Endothelial cell of umbilical vein (primary cell): ENCODE data around the gene PFKFB4. TPM values are rescaled to one million over a fixed set of nuclear protein-coding genes. Genes with fewer than 3 reads are reported as not detected.

Experiments used
- BruUV-seq: library from RNA; stranded (reverse); fragments of 400-500 nt; replicated peaks from 2 replicates; lab custom pipeline; 2021; lab: Mats Ljungman, UMichigan
- CTCF ChIA-PET: fragments of 300-600, 350-600 bp; sonication (Branson Sonifier 250); formaldehyde crosslinking; loops from one replicate; lab custom pipeline; 2021; ENCODE audit warnings: antibody characterized with exemption, inconsistent platforms; lab: Charles Lee
- POLR2A ChIA-PET: fragments of 300-600, 350-600 bp; sonication (Branson Sonifier 250); formaldehyde crosslinking; loops from one replicate; lab custom pipeline; 2021; ENCODE audit warnings: antibody characterized with exemption, inconsistent platforms; lab: Charles Lee
- DNase-seq: peaks from one replicate; pipeline ENCODE4 v3.0.0-alpha.2; 2011; ENCODE audit warnings: low read depth, low spot score
- FAIRE-seq: peaks from 2 replicates; lab custom pipeline; 2011; peaks lifted over from hg19 to GRCh38; lab: Jason Lieb, UNC
- H2AFZ ChIP-seq: 2 replicates; pipeline ENCODE4 v1.6.0; 2012; ENCODE audit warnings: low read depth, low read length, control low read depth, inconsistent platforms
- H3K27ac ChIP-seq: 2 replicates; pipeline ENCODE4 v1.5.1; 2011; ENCODE audit warnings: low read depth, mild to moderate bottlenecking, control low read depth, low read length, moderate library complexity; ENCODE audit not compliant: insufficient read depth
- H3K27me3 ChIP-seq, 2 experiments: 2 replicates each; pipeline versions ENCODE4 v1.6.0 to v1.6.1; 2011; ENCODE audit warnings: low read length in 2 of 2, mixed read lengths in 1 of 2; ENCODE audit not compliant: control insufficient read depth in 2 of 2, insufficient read depth in 2 of 2
- H3K36me3 ChIP-seq, 2 experiments: 2 replicates in 1 of 2; 3 replicates in 1 of 2; pipeline ENCODE4 v1.5.1; 2011; ENCODE audit warnings: low read length in 2 of 2, mild to moderate bottlenecking in 1 of 2, moderate library complexity in 1 of 2; ENCODE audit not compliant: control insufficient read depth in 2 of 2, insufficient read depth in 2 of 2; ENCODE audit errors: extremely low read depth in 1 of 2
- H3K4me1 ChIP-seq: 3 replicates; pipeline ENCODE4 v1.5.1; 2011; ENCODE audit warnings: mild to moderate bottlenecking, low read length; ENCODE audit not compliant: control insufficient read depth, insufficient read depth; ENCODE audit errors: extremely low read depth
- H3K4me2 ChIP-seq: 2 replicates; pipeline ENCODE4 v1.6.1; 2011; ENCODE audit warnings: low read length, control low read depth, mixed read lengths; ENCODE audit not compliant: insufficient read depth
- H3K4me3 ChIP-seq, 3 experiments: fragments of 200-600 bp in 1 of 3; sonication (generic), shearing (Covaris generic) in 1 of 3; replicated peaks in 1 of 3; 2 replicates each; pipeline ENCODE4 v1.5.1; 2011 to 2016; ENCODE audit warnings: control low read depth in 3 of 3, low read length in 3 of 3, mild to moderate bottlenecking in 2 of 3, inconsistent platforms in 1 of 3, low read depth in 1 of 3, moderate library complexity in 1 of 3; ENCODE audit not compliant: insufficient read depth in 1 of 3
- H3K79me2 ChIP-seq: 2 replicates; pipeline ENCODE4 v1.6.0; 2012; ENCODE audit warnings: low read length, inconsistent platforms; ENCODE audit not compliant: control insufficient read depth, insufficient read depth
- H3K9ac ChIP-seq: replicated peaks from 2 replicates; pipeline ENCODE3; 2011; ENCODE audit warnings: low read length, control low read depth; ENCODE audit not compliant: insufficient read depth; ENCODE audit errors: extremely low read depth
- H3K9me1 ChIP-seq: replicated peaks from 3 replicates; pipeline ENCODE4 v1.6.0; 2011; ENCODE audit warnings: mild to moderate bottlenecking, low read length; ENCODE audit not compliant: control insufficient read depth, insufficient read depth; ENCODE audit errors: extremely low read depth
- H3K9me3 ChIP-seq: replicated peaks from 2 replicates; pipeline ENCODE4 v1.5.1; 2012; ENCODE audit warnings: low read length, inconsistent platforms; ENCODE audit not compliant: control insufficient read depth, insufficient read depth
- H4K20me1 ChIP-seq: replicated peaks from 2 replicates; pipeline ENCODE3; 2011; ENCODE audit warnings: mild to moderate bottlenecking, low read length; ENCODE audit not compliant: control insufficient read depth, insufficient read depth; ENCODE audit errors: extremely low read depth
- EZH2 ChIP-seq: IDR thresholded peaks from 2 replicates; pipeline ENCODE4 v1.6.1; 2012; ENCODE audit warnings: borderline replicate concordance, low read depth, mild to moderate bottlenecking, moderate library complexity, low read length, inconsistent platforms; ENCODE audit not compliant: severe bottlenecking
- FOS ChIP-seq: IDR thresholded peaks from 2 replicates; pipeline ENCODE4 v1.6.1; 2011; ENCODE audit warnings: mild to moderate bottlenecking, low read length, moderate library complexity, borderline replicate concordance; ENCODE audit not compliant: insufficient read depth
- GATA2 ChIP-seq: IDR thresholded peaks from 2 replicates; pipeline ENCODE4 v1.7.0; 2011; ENCODE audit warnings: low read depth, mild to moderate bottlenecking, moderate library complexity, mixed read lengths, low read length; ENCODE audit not compliant: insufficient read length, insufficient read depth
- JUN ChIP-seq: IDR thresholded peaks from 2 replicates; pipeline ENCODE4 v1.6.1; 2011; ENCODE audit warnings: borderline replicate concordance, low read depth; ENCODE audit not compliant: insufficient read length, insufficient read depth
- MAX ChIP-seq: IDR thresholded peaks from 2 replicates; pipeline ENCODE4 v1.6.1; 2011; ENCODE audit not compliant: insufficient read depth, insufficient read length
- MYC ChIP-seq: IDR thresholded peaks from one replicate; pipeline ENCODE4 v1.6.1; 2011; ENCODE audit warnings: mild to moderate bottlenecking, low read depth, low read length
- POLR2A ChIP-seq: IDR thresholded peaks from 2 replicates; pipeline ENCODE4 v1.6.1; 2012; ENCODE audit warnings: low read depth, mild to moderate bottlenecking, control low read depth, low read length
- POLR2AphosphoS5 ChIP-seq: IDR thresholded peaks from 2 replicates; pipeline ENCODE4 v1.6.1; 2012; ENCODE audit warnings: low read depth, mild to moderate bottlenecking, control low read depth, low read length, moderate library complexity; ENCODE audit not compliant: insufficient read depth
- dilution Hi-C: fragments of 300-500 bp; cut with MboI; formaldehyde crosslinking; loops from one replicate; pipeline ENCODE4 v1.15.0; 2019; ENCODE audit warnings: low sequenced_read_pairs; ENCODE audit not compliant: extremely low pct_ligation_motif_present
- intact Hi-C: fragments of 100-400 bp; cut with micrococcal nuclease; formaldehyde crosslinking; loops from one replicate; pipeline ENCODE4 v1.10.0; 2022
- polyA plus RNA-seq, 4 experiments: library from polyadenylated mRNA; depleted of rRNA in 3 of 4; stranded (reverse) in 3 of 4; unstranded in 1 of 4; fragments of >200 nt; gene quantifications; 2 replicates each; pipeline versions ENCODE4 v1.2.1 to v1.2.3, GENCODE V29; 2011 to 2012; ENCODE audit warnings: missing spikeins in 1 of 4
- total RNA-seq: library from RNA; stranded (reverse); gene quantifications from 2 replicates; pipeline ENCODE4 v1.2.3, GENCODE V29; 2021
- TF ChIP-seq, protein P1 (sequence below), 2 donors: IDR thresholded peaks; 1 replicate in 1 of 2; 2 replicates in 1 of 2; pipeline ENCODE4 v1.5.1; 2011; ENCODE audit warnings: low read length in 2 of 2, mild to moderate bottlenecking in 2 of 2, moderate library complexity in 2 of 2, control low read depth in 1 of 2, inconsistent platforms in 1 of 2, low read depth in 1 of 2; ENCODE audit not compliant: insufficient read depth in 1 of 2; ENCODE audit errors: extremely low read depth in 1 of 2

Gene PFKFB4
- total and polyA plus RNA-seq, 2 donors (not counting 3 experiments of a cell fraction or from before 2014, with no cell fraction given) = 4.0 to 4.2 TPM

DNA sequence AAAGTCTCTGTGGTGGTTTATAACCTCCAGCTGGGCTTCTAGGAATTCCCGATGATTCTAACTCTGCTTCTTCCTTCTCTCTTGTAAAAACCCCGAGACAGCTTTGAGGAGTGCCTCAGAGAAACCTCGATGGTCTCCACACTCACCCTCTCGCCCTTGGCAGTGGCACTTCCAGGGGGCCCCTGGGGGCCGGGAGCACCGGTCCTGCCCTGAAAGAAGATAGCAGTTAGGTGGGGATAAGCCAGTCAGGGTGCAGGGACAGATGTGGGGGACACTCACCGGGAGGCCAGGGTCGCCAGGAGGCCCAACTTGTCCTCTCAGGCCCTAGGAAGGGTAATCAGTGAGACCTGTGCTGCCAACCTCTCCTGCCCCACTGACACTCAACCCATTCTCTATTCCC, 28.8 kb upstream of the PFKFB4 start:
- intact Hi-C loops = no loop called here
- no peak for DNase-seq

More for the DNA sequence above, 28.8 kb upstream of the PFKFB4 start:
- Histone ChIP-seq H3K9me1 (no peaks in the 10 kb centered on the region), H3K36me3 (no peaks in the 10 kb centered on the region), H3K9me3 (no peaks in the 10 kb centered on the region), H3K27ac (no peak overlapping the region), H3K4me1 (no peaks in the 10 kb centered on the region), H4K20me1 (no peaks in the 10 kb centered on the region), H3K9ac (no peak overlapping the region), H3K27me3 (peaks cover 0 to 5% of the 10 kb centered on the region in 2 experiments), H3K79me2 (no peaks in the 10 kb centered on the region), H2AFZ (no peak overlapping the region), H3K4me2 (no peak overlapping the region), H3K4me3 (no peak overlapping the region)
- no peak for TF ChIP-seq POLR2AphosphoS5
- TF ChIP-seq POLR2A = no peak
- no peak for TF ChIP-seq JUN
- no peak for TF ChIP-seq FOS
- TF ChIP-seq GATA2 = no peak
- TF ChIP-seq MYC = no peak
- TF ChIP-seq EZH2 = no peak
- TF ChIP-seq, protein P1, sequence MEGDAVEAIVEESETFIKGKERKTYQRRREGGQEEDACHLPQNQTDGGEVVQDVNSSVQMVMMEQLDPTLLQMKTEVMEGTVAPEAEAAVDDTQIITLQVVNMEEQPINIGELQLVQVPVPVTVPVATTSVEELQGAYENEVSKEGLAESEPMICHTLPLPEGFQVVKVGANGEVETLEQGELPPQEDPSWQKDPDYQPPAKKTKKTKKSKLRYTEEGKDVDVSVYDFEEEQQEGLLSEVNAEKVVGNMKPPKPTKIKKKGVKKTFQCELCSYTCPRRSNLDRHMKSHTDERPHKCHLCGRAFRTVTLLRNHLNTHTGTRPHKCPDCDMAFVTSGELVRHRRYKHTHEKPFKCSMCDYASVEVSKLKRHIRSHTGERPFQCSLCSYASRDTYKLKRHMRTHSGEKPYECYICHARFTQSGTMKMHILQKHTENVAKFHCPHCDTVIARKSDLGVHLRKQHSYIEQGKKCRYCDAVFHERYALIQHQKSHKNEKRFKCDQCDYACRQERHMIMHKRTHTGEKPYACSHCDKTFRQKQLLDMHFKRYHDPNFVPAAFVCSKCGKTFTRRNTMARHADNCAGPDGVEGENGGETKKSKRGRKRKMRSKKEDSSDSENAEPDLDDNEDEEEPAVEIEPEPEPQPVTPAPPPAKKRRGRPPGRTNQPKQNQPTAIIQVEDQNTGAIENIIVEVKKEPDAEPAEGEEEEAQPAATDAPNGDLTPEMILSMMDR (IDR thresholded peaks at IDR 0.05; ENCODE audit: extremely low read depth in 1 of 2, insufficient read depth in 1 of 2, low read depth in 1 of 2, low read length in 2 of 2) = no peak
- no peak for TF ChIP-seq MAX
- BruUV-seq = no TSS peak
- no peak for FAIRE-seq
- CTCF ChIA-PET = interaction anchor here (1.5 kb wide), 1 partner anchor 19 kb away, joined by 3 read pairs; no protein-coding TSS in a partner anchor
- POLR2A ChIA-PET = no interaction called here
- dilution Hi-C loops = no loop called here
